ENCODE results near the gene FHOD3.

FHOD3 gene

GRCh38 chr18:36561046-36561445 is 263.5 kb downstream of the FHOD3 start:
- DNase-seq = no peak

GRCh38 chr18:36564841-36565240 is 267.3 kb downstream of the FHOD3 start:
- no peak for DNase-seq

GRCh38 chr18:36567800-36568199 is 270.3 kb downstream of the FHOD3 start:
- no peak for DNase-seq

GRCh38 chr18:36568487-36568886 is 271.0 kb downstream of the FHOD3 start:
- no peak for DNase-seq

DNA sequence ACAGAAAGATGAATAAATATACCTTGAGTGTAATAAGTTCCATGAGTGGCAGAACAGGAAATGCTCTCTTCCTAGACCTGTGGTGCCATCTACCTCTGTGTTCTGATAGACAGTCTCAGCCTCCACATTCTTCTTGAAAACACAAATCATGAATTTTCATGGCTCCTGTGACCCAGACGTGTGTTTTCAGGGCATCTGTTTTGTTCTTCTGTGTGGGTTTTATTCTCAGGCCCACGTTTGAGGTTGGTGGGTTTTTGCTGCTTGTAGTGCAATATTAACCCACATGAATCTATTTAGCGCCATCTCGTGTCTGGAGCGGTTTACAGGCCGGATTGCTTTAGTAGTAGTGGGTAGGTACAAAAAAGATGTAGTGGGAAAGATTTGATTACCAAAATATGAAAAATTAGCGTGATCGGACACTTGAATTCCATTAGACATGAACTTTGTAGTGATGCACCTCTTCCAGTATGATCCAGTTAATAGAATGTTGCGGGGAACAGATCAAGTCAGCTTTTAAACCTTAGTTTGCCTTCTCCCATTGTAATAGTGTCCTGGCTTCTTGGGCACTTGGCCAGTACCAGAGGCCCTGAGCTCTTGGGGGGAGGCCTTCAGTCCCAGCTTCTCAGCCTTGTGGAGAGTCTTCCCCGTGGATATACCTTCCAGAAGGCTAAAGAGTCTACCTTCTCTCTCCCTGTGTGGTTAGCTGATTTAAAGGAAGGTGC is 274.8 kb downstream of the FHOD3 start:
- DNase-seq = no peak

GRCh38 chr18:36576339-36576738 is 278.8 kb downstream of the FHOD3 start:
- DNase-seq = no peak

DNA sequence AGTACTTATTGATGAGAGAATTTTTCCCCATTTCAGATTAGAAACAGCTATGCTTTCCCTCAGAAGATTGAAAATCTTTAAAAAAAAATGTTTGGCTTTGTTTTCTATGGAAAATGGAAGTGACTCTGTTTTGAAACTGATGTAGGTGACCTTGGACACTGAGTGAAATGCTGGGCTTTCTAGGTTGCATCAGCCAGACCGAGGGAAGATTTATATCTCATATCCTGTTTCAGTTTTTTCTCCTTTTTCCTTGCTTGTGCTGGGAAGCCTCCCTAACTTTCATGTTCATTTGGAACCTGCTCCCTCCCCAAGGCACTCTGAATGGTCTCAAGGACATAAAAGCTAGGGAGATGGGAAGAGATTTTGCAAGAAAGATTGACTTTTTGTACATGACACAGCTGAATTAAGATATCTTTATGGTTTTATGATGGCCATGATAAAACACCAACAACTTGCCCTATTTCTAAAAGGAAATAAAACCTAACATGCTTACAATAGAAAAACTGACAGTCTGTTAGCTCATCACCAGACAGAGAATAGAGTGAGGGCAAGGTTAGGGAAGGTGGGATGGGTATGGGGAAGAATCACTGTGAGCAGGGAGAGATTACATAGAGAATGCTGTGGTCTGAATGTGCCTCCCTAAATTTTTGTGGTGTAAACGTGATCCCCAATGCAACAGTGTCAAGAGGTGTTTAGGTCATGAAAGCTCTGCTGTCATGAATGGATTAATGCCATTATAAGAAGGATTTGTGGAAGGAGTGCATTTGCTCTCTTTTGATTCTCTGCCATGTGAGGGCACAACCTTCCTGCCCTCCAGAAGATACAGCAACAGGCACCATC is 281.6 kb downstream of the FHOD3 start:
- DNase-seq = no peak

GRCh38 chr18:36580266-36580665 is 282.8 kb downstream of the FHOD3 start:
- no peak for DNase-seq

GRCh38 chr18:36580874-36581750 is 283.6 kb downstream of the FHOD3 start:
- no peak for DNase-seq

GRCh38 chr18:36582988-36583745 is 285.7 kb downstream of the FHOD3 start:
- DNase-seq = no peak

DNA sequence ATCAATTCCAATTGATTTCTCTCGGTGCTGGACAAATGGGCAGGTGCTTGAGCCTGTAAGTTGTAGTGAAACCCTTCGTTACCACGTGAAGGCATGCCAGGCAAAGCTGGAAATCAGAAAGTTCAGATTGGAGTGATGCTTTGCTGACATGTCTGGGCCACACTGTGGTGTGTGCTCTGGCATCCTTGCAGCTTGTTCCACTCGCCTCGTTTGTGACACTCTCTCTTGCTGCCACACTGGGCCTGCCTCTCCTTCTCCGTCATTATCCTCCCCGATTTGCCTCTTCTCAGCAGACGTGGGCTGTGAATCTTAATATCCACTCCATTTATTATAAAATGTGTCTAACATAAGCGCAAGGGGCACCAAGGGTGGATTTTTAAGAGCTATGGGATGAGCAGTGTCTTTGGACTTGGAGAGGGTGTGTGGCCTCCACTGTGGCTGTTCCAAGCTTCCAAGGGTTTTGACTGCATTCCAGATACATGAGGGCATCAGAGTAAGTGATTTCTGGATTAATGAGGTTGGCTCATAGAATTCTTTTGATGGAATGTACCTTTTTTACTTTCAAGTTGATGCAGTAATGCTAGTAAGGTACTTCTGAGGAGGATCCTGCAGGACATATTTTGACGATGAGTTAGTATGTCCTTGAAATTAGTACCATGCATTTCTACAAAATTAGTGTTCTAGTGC is 292.5 kb downstream of the FHOD3 start:
- DNase-seq = no peak

DNA sequence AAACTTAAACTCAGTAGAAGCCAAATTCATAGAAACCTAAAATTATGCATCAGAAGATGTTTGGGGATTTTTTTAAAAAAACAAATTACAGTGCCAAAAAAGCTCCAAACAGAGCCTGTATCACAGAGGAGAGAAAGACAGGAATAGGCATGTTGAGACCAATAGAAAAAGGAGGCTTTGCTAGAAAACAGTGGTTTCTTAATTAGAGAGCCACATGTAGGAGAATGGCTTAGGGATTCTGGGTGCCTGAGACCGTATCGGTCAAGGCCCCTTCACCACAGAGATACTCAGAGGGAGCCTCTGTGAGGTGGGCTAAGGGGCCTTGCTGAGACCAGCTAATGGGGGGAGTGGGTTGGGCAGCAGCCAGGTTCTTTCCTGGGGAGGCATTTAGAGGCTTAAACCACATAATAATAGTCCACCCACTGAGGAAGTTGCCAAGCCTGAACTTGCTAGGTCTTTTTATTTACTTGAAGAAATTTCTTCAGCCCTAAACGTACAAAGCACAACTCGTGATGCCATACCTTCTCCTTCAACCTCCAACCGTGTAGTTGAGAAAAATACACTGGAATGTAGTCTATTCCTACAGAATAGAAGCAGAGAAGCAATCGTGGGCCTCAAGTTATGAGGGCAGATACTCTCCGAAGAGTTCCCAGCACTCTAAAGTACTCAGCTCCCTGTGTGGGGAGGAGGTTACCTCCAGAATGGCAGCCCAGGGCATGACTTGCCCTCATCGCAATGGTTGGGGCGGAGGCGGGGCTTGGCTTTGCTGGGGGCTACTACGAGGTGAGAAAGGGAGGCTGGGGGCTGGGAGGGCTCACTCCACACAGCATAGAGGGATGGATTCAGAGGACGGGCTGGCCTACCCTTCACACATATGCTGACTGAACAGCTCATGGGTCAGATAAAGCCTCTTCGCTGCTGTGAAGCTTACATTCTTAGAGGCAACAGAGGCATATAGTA is 293.4 kb downstream of the FHOD3 start:
- DNase-seq = no peak

GRCh38 chr18:36592282-36592681 is 294.8 kb downstream of the FHOD3 start:
- no peak for DNase-seq

DNA sequence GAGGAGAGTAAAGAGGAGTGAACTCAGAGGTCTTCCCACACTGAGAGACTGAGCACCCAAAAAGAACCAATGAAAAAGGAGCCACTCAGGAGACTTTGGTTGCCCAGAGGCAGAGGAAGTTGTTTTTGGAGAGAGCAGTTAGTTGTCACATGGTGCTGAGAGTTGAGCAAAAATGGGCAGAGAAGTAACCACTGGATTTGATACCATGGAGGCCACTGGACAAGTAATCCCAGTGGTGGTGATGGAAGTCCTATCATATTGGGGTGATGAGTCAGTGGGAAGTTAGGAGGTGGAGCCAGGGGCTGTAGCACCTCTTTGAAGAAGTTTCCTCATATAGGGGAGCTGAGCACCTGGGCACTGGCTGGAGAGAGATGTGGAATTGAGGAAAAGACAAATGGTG is 295.5 kb downstream of the FHOD3 start:
- no peak for DNase-seq

- DNase-seq = no peak
These were observed 296.1 kb downstream of the FHOD3 start for GRCh38 chr18:36593641-36594040.

- no peak for DNase-seq
These were observed 297.1 kb downstream of the FHOD3 start for GRCh38 chr18:36594621-36595020.

DNA sequence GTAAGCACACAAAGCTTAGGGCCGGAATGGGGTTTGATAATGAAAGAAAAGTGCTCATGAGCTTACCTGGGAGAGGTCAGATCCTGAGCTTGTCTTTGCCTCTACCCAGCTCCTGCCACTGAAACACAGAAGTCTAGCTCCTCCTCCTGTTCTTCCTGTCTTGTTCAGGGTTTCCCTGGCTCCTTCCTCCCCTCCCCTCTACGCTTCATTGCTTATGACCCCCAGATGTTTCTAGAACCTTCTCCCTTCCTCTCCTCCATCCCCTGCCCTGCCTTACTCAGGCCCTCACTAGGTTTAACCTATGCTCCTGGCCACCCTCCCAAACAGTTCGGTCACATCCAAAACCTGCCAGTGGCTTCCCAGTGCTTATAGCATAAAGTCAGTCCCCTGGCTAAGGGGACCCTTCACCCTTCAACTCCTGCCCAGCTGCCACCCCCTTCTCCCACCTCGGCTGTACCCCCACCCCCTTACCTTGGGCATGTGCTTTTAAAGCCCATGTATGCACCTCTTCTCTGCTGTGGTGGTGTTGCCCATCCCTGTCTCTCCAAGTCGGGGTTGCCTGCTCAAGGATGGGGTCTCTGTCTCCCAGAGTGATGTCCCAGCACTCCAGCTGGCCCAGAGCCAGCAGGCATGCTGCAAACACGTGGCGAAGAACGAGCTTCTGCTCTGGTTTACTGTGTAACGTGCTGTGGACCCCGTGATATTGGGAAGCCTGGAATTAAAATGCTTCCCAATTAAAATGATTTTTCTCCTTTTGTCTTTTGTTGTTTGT is 297.7 kb downstream of the FHOD3 start:
- no peak for DNase-seq

GRCh38 chr18:36595818-36596215 is 298.3 kb downstream of the FHOD3 start:
- DNase-seq = no peak

GRCh38 chr18:36597636-36598035 is 300.1 kb downstream of the FHOD3 start:
- no peak for DNase-seq

DNA sequence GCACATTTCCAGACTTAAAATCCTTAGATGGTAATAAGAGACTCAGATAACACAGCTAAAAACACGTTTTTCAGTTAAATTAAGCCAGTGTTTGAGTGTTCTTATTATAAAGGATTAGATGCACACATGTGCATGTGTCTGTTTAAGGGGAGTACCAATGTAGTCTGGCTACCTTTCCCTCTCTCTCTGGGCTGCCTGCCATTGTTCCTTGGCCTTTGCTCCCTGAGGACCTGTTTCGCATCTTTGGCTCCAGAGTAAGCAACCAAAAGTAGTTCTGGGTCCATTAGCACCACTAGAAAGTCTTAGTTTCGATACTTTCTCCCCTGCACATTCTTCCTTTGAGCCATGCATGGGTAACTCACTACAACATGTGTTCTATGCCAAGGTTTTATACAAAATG is 303.0 kb downstream of the FHOD3 start:
- no peak for DNase-seq

Data from inflammatory macrophage (primary cell).